GM23338 (cell line): ENCODE results near the gene RIOK2. TPM values are rescaled to one million over a fixed set of nuclear protein-coding genes. Genes with fewer than 3 reads are reported as not detected.

Source experiments
- ATAC-seq: fragments of 200-7000 bp; cut with Tn5 transposase; 3 replicates; pipeline ENCODE4 v1.9.1; 2020
- DNase-seq: peaks from one replicate; pipeline ENCODE4 v3.0.0-alpha.2; 2015; ENCODE audit warnings: low spot score
- H2AFZ ChIP-seq: fragments of 200-600 bp; sonication (generic); 2 replicates; pipeline ENCODE4 v1.8.0; 2016; ENCODE audit warnings: antibody characterized with exemption, mild to moderate bottlenecking, moderate library complexity
- H3F3A ChIP-seq: fragments of 200-600 bp; sonication (generic); replicated peaks from 2 replicates; pipeline ENCODE4 v1.8.0; 2017; ENCODE audit warnings: antibody characterized with exemption, mixed run types, low read depth
- H3K27ac ChIP-seq: fragments of 200-600 bp; sonication (generic); 2 replicates; pipeline ENCODE4 v1.6.1; 2016; ENCODE audit warnings: low read depth
- H3K27me3 ChIP-seq: fragments of 200-600 bp; sonication (generic); 2 replicates; pipeline ENCODE4 v1.8.0; 2016; ENCODE audit warnings: mild to moderate bottlenecking, mixed run types, moderate library complexity; ENCODE audit not compliant: insufficient read depth
- H3K36me3 ChIP-seq: fragments of 200-600 bp; sonication (generic); 2 replicates; pipeline ENCODE4 v1.8.0; 2016; ENCODE audit warnings: mild to moderate bottlenecking; ENCODE audit not compliant: insufficient read depth
- H3K4me1 ChIP-seq: fragments of 200-600 bp; sonication (generic); 2 replicates; pipeline ENCODE4 v1.8.0; 2016; ENCODE audit warnings: mild to moderate bottlenecking, moderate library complexity; ENCODE audit not compliant: insufficient read depth
- H3K4me2 ChIP-seq: fragments of 200-600 bp; sonication (generic); 2 replicates; pipeline ENCODE4 v1.7.1; 2017; ENCODE audit warnings: mixed run types
- H3K4me3 ChIP-seq: fragments of 200-600 bp; sonication (generic); 2 replicates; pipeline ENCODE4 v1.6.1; 2016; ENCODE audit warnings: mixed run types
- H3K79me2 ChIP-seq: fragments of 200-600 bp; sonication (generic); replicated peaks from 2 replicates; pipeline ENCODE4 v1.8.0; 2017; ENCODE audit warnings: mild to moderate bottlenecking; ENCODE audit not compliant: insufficient read depth
- H3K9me2 ChIP-seq: fragments of 200-600 bp; sonication (generic); 2 replicates; pipeline ENCODE4 v1.8.0; 2017; ENCODE audit not compliant: insufficient read depth
- H4K20me1 ChIP-seq: fragments of 200-600 bp; sonication (generic); replicated peaks from 2 replicates; pipeline ENCODE4 v1.8.0; 2017; ENCODE audit warnings: mild to moderate bottlenecking; ENCODE audit not compliant: insufficient read depth
- H3K27ac Mint-ChIP-seq: 2 replicates; pipeline ENCODE4 v1.8.0; 2020; ENCODE audit warnings: inconsistent platforms, mild to moderate bottlenecking, moderate library complexity, mixed read lengths
- H3K27me3 Mint-ChIP-seq: 3 replicates; pipeline ENCODE4 v1.8.0; 2022; ENCODE audit warnings: low read depth, mild to moderate bottlenecking, moderate library complexity, mixed read lengths, inconsistent platforms; ENCODE audit not compliant: insufficient read depth, poor library complexity
- H3K36me3 Mint-ChIP-seq: 3 replicates; pipeline ENCODE4 v1.8.0; 2021; ENCODE audit warnings: low read depth, mild to moderate bottlenecking, inconsistent platforms, moderate library complexity, mixed read lengths
- H3K4me1 Mint-ChIP-seq: 3 replicates; pipeline ENCODE4 v1.8.0; 2020; ENCODE audit warnings: mild to moderate bottlenecking, inconsistent platforms, mixed read lengths
- H3K4me3 Mint-ChIP-seq: 3 replicates; pipeline ENCODE4 v1.8.0; 2021; ENCODE audit warnings: moderate library complexity, mild to moderate bottlenecking, inconsistent platforms, mixed read lengths
- H3K9me3 Mint-ChIP-seq: 3 replicates; pipeline ENCODE4 v1.8.0; 2020; ENCODE audit warnings: moderate library complexity, mild to moderate bottlenecking, inconsistent platforms, mixed read lengths
- CREB1 ChIP-seq: fragments of 250-450 bp; sonication (Bioruptor Pico); IDR thresholded peaks from 2 replicates; pipeline ENCODE4 v1.5.0; 2020; ENCODE audit warnings: low read depth, mild to moderate bottlenecking, moderate library complexity
- EZH2 ChIP-seq: fragments of 200-600 bp; sonication (generic); IDR thresholded peaks from one replicate; pipeline ENCODE4 v1.8.0; 2017; ENCODE audit warnings: antibody characterized with exemption, mild to moderate bottlenecking, low read depth; ENCODE audit not compliant: unreplicated experiment
- EZH2phosphoT487 ChIP-seq: fragments of 200-600 bp; sonication (generic); IDR thresholded peaks from one replicate; pipeline ENCODE4 v1.8.1; 2018; ENCODE audit warnings: antibody characterized with exemption; ENCODE audit not compliant: unreplicated experiment
- JUNB ChIP-seq: IDR thresholded peaks from one replicate; pipeline ENCODE4 v1.6.1; 2016; ENCODE audit warnings: antibody characterized with exemption; ENCODE audit not compliant: unreplicated experiment
- NANOG ChIP-seq: IDR thresholded peaks from 2 replicates; pipeline ENCODE4 v1.6.1; 2016; ENCODE audit warnings: antibody characterized with exemption, borderline replicate concordance
- POLR2AphosphoS5 ChIP-seq: IDR thresholded peaks from 2 replicates; pipeline ENCODE4 v1.6.1; 2016; ENCODE audit warnings: antibody characterized with exemption, low read depth
- STAT1 ChIP-seq: IDR thresholded peaks from one replicate; pipeline ENCODE4 v1.6.1; 2016; ENCODE audit warnings: antibody characterized with exemption; ENCODE audit not compliant: unreplicated experiment
- ZNF114 ChIP-seq: fragments of 250-450 bp; sonication (Bioruptor Pico); IDR thresholded peaks from 2 replicates; pipeline ENCODE4 v1.5.0; 2020; ENCODE audit warnings: mild to moderate bottlenecking, moderate library complexity
- ZNF331 ChIP-seq: fragments of 250-450 bp; sonication (Bioruptor Pico); IDR thresholded peaks from 2 replicates; pipeline ENCODE4 v1.5.0; 2020; ENCODE audit warnings: low read depth, mild to moderate bottlenecking, moderate library complexity
- polyA plus RNA-seq: library from polyadenylated mRNA; unstranded; fragments of >200 nt; fragmentation: Nextera tagmentation; extraction: Ambion mirVana; gene quantifications from 2 replicates; pipeline ENCODE4 v1.2.1, GENCODE V29; 2016
- total RNA-seq: library from RNA; depleted of rRNA; stranded (reverse); fragments of >200 nt; shearing (Covaris generic); gene quantifications from 2 replicates; pipeline ENCODE4 v1.2.3, GENCODE V29; 2014
- TF ChIP-seq, protein P1 (sequence below): fragments of 250-450 bp; sonication (Bioruptor Pico); IDR thresholded peaks from 2 replicates; pipeline ENCODE4 v1.5.0; 2020; ENCODE audit warnings: mild to moderate bottlenecking, moderate library complexity
- TF ChIP-seq, protein P2 (sequence below): IDR thresholded peaks from one replicate; pipeline ENCODE4 v1.6.1; 2018; ENCODE audit warnings: antibody characterized with exemption; ENCODE audit not compliant: unreplicated experiment
- TF ChIP-seq, protein P3 (sequence below): IDR thresholded peaks from 2 replicates; pipeline ENCODE4 v1.6.1; 2016; ENCODE audit warnings: antibody characterized with exemption
- TF ChIP-seq, protein P4 (sequence below), 2 experiments: fragments of 200-600 bp in 1 of 2; sonication (generic) in 1 of 2; conservative IDR thresholded peaks; 2 replicates each; pipeline versions ENCODE4 v1.5.1 to v1.6.1; 2016 to 2017; ENCODE audit warnings: antibody characterized with exemption in 2 of 2, low read depth in 2 of 2, mild to moderate bottlenecking in 2 of 2, moderate library complexity in 1 of 2

RIOK2 gene
- total and polyA plus RNA-seq, 2 experiments from 2014 or later = 22.9 to 47.6 TPM

DNA sequence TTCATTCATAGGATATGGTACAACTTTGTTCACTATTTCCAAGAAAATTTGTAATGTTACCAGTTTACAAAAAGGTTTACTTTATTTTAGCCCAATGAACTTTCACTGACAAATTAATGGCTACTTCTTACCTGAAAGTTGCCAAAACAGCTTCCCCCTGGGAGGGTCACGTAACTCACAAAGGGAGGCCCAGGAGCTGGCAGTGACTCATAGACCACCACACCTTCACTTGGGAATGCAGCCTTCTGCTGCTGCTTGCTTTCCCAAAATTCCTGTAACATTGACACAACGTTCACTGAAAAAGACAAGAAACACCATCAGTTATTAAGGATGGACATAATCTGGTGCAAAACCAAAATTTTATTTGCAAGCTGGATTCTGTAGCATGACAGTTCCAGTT is 58.7 kb downstream of the RIOK2 start:
- no peaks in the 10 kb centered on the region for H3K27me3 Mint-ChIP-seq
- H3K4me1 Mint-ChIP-seq = no peaks in the 10 kb centered on the region
- no peak for DNase-seq
- no peaks in the 10 kb centered on the region for H3K27me3 ChIP-seq
- H3K36me3 ChIP-seq = no peaks in the 10 kb centered on the region
- H3K27ac ChIP-seq = no peak overlapping the region
- H3K79me2 ChIP-seq = no peaks in the 10 kb centered on the region
- no peak overlapping the region for H3K27ac Mint-ChIP-seq
- H3K4me1 ChIP-seq = no peaks in the 10 kb centered on the region
- no peaks in the 10 kb centered on the region for H3K9me2 ChIP-seq
- no peak overlapping the region for H3K4me3 Mint-ChIP-seq
- H4K20me1 ChIP-seq = no peaks in the 10 kb centered on the region
- no peaks in the 10 kb centered on the region for H3K9me3 Mint-ChIP-seq
- no peaks in the 10 kb centered on the region for H3K36me3 Mint-ChIP-seq
- no peak overlapping the region for H3K4me3 ChIP-seq
- TF ChIP-seq STAT1 (no peak), NANOG (no peak), EZH2 (no peak), EZH2phosphoT487 (no peak), ZNF331 (CRISPR knock-in tag) (no peak), ZNF114 (CRISPR knock-in tag) (no peak), POLR2AphosphoS5 (no peak), JUNB (no peak), CREB1 (no peak)
- TF ChIP-seq, protein P1, sequence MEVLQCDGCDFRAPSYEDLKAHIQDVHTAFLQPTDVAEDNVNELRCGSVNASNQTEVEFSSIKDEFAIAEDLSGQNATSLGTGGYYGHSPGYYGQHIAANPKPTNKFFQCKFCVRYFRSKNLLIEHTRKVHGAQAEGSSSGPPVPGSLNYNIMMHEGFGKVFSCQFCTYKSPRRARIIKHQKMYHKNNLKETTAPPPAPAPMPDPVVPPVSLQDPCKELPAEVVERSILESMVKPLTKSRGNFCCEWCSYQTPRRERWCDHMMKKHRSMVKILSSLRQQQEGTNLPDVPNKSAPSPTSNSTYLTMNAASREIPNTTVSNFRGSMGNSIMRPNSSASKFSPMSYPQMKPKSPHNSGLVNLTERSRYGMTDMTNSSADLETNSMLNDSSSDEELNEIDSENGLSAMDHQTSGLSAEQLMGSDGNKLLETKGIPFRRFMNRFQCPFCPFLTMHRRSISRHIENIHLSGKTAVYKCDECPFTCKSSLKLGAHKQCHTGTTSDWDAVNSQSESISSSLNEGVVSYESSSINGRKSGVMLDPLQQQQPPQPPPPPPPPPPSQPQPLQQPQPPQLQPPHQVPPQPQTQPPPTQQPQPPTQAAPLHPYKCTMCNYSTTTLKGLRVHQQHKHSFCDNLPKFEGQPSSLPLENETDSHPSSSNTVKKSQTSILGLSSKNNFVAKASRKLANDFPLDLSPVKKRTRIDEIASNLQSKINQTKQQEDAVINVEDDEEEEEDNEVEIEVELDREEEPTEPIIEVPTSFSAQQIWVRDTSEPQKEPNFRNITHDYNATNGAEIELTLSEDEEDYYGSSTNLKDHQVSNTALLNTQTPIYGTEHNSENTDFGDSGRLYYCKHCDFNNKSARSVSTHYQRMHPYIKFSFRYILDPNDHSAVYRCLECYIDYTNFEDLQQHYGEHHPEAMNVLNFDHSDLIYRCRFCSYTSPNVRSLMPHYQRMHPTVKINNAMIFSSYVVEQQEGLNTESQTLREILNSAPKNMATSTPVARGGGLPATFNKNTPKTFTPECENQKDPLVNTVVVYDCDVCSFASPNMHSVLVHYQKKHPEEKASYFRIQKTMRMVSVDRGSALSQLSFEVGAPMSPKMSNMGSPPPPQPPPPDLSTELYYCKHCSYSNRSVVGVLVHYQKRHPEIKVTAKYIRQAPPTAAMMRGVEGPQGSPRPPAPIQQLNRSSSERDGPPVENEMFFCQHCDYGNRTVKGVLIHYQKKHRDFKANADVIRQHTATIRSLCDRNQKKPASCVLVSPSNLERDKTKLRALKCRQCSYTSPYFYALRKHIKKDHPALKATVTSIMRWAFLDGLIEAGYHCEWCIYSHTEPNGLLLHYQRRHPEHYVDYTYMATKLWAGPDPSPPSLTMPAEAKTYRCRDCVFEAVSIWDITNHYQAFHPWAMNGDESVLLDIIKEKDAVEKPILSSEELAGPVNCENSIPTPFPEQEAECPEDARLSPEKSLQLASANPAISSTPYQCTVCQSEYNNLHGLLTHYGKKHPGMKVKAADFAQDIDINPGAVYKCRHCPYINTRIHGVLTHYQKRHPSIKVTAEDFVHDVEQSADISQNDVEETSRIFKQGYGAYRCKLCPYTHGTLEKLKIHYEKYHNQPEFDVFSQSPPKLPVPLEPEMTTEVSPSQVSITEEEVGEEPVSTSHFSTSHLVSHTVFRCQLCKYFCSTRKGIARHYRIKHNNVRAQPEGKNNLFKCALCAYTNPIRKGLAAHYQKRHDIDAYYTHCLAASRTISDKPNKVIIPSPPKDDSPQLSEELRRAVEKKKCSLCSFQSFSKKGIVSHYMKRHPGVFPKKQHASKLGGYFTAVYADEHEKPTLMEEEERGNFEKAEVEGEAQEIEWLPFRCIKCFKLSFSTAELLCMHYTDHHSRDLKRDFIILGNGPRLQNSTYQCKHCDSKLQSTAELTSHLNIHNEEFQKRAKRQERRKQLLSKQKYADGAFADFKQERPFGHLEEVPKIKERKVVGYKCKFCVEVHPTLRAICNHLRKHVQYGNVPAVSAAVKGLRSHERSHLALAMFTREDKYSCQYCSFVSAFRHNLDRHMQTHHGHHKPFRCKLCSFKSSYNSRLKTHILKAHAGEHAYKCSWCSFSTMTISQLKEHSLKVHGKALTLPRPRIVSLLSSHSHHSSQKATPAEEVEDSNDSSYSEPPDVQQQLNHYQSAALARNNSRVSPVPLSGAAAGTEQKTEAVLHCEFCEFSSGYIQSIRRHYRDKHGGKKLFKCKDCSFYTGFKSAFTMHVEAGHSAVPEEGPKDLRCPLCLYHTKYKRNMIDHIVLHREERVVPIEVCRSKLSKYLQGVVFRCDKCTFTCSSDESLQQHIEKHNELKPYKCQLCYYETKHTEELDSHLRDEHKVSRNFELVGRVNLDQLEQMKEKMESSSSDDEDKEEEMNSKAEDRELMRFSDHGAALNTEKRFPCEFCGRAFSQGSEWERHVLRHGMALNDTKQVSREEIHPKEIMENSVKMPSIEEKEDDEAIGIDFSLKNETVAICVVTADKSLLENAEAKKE = no peak
- TF ChIP-seq, protein P2, sequence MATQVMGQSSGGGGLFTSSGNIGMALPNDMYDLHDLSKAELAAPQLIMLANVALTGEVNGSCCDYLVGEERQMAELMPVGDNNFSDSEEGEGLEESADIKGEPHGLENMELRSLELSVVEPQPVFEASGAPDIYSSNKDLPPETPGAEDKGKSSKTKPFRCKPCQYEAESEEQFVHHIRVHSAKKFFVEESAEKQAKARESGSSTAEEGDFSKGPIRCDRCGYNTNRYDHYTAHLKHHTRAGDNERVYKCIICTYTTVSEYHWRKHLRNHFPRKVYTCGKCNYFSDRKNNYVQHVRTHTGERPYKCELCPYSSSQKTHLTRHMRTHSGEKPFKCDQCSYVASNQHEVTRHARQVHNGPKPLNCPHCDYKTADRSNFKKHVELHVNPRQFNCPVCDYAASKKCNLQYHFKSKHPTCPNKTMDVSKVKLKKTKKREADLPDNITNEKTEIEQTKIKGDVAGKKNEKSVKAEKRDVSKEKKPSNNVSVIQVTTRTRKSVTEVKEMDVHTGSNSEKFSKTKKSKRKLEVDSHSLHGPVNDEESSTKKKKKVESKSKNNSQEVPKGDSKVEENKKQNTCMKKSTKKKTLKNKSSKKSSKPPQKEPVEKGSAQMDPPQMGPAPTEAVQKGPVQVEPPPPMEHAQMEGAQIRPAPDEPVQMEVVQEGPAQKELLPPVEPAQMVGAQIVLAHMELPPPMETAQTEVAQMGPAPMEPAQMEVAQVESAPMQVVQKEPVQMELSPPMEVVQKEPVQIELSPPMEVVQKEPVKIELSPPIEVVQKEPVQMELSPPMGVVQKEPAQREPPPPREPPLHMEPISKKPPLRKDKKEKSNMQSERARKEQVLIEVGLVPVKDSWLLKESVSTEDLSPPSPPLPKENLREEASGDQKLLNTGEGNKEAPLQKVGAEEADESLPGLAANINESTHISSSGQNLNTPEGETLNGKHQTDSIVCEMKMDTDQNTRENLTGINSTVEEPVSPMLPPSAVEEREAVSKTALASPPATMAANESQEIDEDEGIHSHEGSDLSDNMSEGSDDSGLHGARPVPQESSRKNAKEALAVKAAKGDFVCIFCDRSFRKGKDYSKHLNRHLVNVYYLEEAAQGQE = no peak
- TF ChIP-seq, protein P3, sequence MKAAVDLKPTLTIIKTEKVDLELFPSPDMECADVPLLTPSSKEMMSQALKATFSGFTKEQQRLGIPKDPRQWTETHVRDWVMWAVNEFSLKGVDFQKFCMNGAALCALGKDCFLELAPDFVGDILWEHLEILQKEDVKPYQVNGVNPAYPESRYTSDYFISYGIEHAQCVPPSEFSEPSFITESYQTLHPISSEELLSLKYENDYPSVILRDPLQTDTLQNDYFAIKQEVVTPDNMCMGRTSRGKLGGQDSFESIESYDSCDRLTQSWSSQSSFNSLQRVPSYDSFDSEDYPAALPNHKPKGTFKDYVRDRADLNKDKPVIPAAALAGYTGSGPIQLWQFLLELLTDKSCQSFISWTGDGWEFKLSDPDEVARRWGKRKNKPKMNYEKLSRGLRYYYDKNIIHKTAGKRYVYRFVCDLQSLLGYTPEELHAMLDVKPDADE = no peak
- TF ChIP-seq, protein P4, sequence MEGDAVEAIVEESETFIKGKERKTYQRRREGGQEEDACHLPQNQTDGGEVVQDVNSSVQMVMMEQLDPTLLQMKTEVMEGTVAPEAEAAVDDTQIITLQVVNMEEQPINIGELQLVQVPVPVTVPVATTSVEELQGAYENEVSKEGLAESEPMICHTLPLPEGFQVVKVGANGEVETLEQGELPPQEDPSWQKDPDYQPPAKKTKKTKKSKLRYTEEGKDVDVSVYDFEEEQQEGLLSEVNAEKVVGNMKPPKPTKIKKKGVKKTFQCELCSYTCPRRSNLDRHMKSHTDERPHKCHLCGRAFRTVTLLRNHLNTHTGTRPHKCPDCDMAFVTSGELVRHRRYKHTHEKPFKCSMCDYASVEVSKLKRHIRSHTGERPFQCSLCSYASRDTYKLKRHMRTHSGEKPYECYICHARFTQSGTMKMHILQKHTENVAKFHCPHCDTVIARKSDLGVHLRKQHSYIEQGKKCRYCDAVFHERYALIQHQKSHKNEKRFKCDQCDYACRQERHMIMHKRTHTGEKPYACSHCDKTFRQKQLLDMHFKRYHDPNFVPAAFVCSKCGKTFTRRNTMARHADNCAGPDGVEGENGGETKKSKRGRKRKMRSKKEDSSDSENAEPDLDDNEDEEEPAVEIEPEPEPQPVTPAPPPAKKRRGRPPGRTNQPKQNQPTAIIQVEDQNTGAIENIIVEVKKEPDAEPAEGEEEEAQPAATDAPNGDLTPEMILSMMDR (conservative IDR thresholded peaks at IDR 0.05; ENCODE audit: low read depth in 2 of 2) = no peak
- no peak for ATAC-seq
- H3F3A ChIP-seq = no peaks in the 10 kb centered on the region
- no peak overlapping the region for H2AFZ ChIP-seq
- no peak overlapping the region for H3K4me2 ChIP-seq
